Adipocyte (in vitro differentiated cells): Measurements from ENCODE around the gene ADCY2.

ENCODE experiments used
- DNase-seq: peaks from one replicate; pipeline ENCODE4 v3.0.0-alpha.2; 2015; ENCODE audit warnings: low read depth
- H3K27me3 ChIP-seq: replicated peaks from 2 replicates; pipeline ENCODE4 v1.7.0; 2013; ENCODE audit warnings: mild to moderate bottlenecking, low read length, moderate library complexity; ENCODE audit not compliant: control insufficient read depth, insufficient read depth
- H3K36me3 ChIP-seq: 2 replicates; pipeline ENCODE4 v1.7.0; 2013; ENCODE audit warnings: low read length, mild to moderate bottlenecking, moderate library complexity; ENCODE audit not compliant: control insufficient read depth, insufficient read depth, severe bottlenecking
- H3K4me1 ChIP-seq: 2 replicates; pipeline ENCODE4 v1.7.0; 2013; ENCODE audit warnings: mild to moderate bottlenecking, low read length, moderate library complexity; ENCODE audit not compliant: control insufficient read depth, insufficient read depth
- H3K4me3 ChIP-seq: 2 replicates; pipeline ENCODE4 v1.7.0; 2013; ENCODE audit warnings: mild to moderate bottlenecking, low read length, moderate library complexity
- H3K9ac ChIP-seq: 2 replicates; pipeline ENCODE4 v1.7.0; 2013; ENCODE audit warnings: mild to moderate bottlenecking, low read length, moderate library complexity
- H3K9me3 ChIP-seq: 2 replicates; pipeline ENCODE4 v1.7.0; 2013; ENCODE audit warnings: mild to moderate bottlenecking, low read length, moderate library complexity; ENCODE audit not compliant: control insufficient read depth

ADCY2 gene

DNA sequence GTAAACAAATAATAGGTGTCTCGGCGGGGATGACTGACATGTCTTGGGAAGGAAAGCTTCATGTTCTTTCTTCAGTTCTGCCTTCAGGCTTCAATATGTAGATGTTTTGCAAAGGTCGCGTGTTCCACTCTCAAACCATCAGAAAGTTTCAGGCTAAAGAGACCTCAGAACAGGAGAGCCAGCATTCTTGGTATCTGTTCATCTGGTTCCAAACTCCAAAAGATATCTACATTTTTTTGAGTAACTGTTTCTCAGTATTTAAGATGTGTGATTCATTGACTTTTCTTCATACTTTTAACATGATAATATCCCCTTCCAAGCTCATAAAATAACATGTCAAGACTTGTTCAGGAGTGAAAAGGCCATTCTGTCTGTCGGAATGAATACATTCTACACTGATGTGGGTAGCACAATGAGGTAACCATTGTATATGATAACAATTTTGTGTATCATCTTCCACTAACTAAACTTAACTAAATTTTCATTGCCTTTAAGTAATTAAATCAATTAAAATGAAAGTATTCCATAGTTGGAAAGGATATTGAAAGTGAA, 271.4 kb downstream of the ADCY2 start:
- DNase-seq = no peak
- no peak overlapping the region for H3K4me3 ChIP-seq
- H3K9me3 ChIP-seq = no peaks in the 10 kb centered on the region
- H3K27me3 ChIP-seq = no peaks in the 10 kb centered on the region
- H3K36me3 ChIP-seq = no peaks in the 10 kb centered on the region
- peaks cover 3% of the 10 kb centered on the region for H3K4me1 ChIP-seq
- H3K9ac ChIP-seq = no peak overlapping the region

- Histone ChIP-seq H3K4me3 (no peak overlapping the region), H3K4me1 (peaks cover 3% of the 10 kb centered on the region), H3K36me3 (no peaks in the 10 kb centered on the region), H3K9ac (no peak overlapping the region), H3K27me3 (no peaks in the 10 kb centered on the region), H3K9me3 (no peaks in the 10 kb centered on the region)
- no peak for DNase-seq
Measured at GRCh38 chr5:7668161-7668560, 272.2 kb downstream of the ADCY2 start.

DNA sequence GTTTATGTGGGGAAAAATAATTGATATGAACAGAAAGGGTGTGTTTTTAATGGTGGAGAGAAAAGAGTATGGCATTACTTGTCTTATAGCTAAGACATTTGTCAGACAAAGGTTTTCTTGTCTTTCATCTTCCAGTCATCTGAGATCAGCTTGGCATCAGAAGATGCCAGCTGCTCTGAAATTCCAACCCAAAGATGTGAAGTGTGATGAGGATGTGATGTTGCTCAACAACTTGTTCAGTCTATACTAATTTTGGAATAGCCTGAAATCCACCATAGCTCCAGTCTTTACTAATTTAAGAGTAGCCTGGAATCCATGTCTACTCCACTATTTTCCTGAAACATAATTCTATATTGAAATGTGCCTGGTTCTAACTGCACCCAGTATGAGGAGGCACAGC, 272.7 kb downstream of the ADCY2 start:
- Histone ChIP-seq H3K4me1 (peaks cover 3% of the 10 kb centered on the region), H3K9ac (no peak overlapping the region), H3K4me3 (no peak overlapping the region), H3K36me3 (no peaks in the 10 kb centered on the region), H3K27me3 (no peaks in the 10 kb centered on the region), H3K9me3 (no peaks in the 10 kb centered on the region)
- DNase-seq = no peak

GRCh38 chr5:7671381-7671993, 275.5 kb downstream of the ADCY2 start:
- Histone ChIP-seq H3K4me1 (peaks cover 3% of the 10 kb centered on the region), H3K9me3 (no peaks in the 10 kb centered on the region), H3K36me3 (no peaks in the 10 kb centered on the region), H3K27me3 (no peaks in the 10 kb centered on the region), H3K4me3 (no peak overlapping the region), H3K9ac (no peak overlapping the region)
- no peak for DNase-seq

GRCh38 chr5:7673658-7674057, 277.7 kb downstream of the ADCY2 start:
- Histone ChIP-seq H3K4me1 (peaks cover 3% of the 10 kb centered on the region), H3K9ac (no peak overlapping the region), H3K9me3 (no peaks in the 10 kb centered on the region), H3K4me3 (no peak overlapping the region), H3K27me3 (no peaks in the 10 kb centered on the region), H3K36me3 (no peaks in the 10 kb centered on the region)
- DNase-seq = no peak

DNA sequence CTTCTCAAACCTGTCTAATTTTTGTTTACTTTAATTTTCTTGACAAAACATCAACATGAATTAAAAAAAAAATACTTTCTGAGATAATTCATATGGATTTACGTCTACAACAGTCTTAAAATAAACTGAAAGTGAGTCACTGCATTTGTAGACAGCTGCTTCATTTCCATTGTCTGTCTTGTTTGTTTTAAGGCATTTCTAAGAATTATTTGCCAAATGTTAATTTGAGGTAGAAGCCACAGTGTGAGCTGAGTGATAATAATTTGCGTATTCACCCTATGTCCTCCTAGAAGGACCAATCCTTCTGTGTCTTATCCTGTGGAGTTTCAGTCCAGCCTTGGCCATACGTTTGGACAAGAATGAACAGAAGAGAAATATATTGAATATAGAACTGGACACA, 280.5 kb downstream of the ADCY2 start:
- no peak for DNase-seq
- Histone ChIP-seq H3K4me3 (no peak overlapping the region), H3K9me3 (no peaks in the 10 kb centered on the region), H3K36me3 (no peaks in the 10 kb centered on the region), H3K9ac (no peak overlapping the region), H3K27me3 (no peaks in the 10 kb centered on the region), H3K4me1 (no peaks in the 10 kb centered on the region)

GRCh38 chr5:7678030-7678429, 282.1 kb downstream of the ADCY2 start:
- H3K4me3 ChIP-seq = no peak overlapping the region
- no peaks in the 10 kb centered on the region for H3K4me1 ChIP-seq
- H3K9ac ChIP-seq = no peak overlapping the region
- DNase-seq = no peak
- H3K36me3 ChIP-seq = no peaks in the 10 kb centered on the region
- H3K9me3 ChIP-seq = no peaks in the 10 kb centered on the region
- H3K27me3 ChIP-seq = no peaks in the 10 kb centered on the region

DNA sequence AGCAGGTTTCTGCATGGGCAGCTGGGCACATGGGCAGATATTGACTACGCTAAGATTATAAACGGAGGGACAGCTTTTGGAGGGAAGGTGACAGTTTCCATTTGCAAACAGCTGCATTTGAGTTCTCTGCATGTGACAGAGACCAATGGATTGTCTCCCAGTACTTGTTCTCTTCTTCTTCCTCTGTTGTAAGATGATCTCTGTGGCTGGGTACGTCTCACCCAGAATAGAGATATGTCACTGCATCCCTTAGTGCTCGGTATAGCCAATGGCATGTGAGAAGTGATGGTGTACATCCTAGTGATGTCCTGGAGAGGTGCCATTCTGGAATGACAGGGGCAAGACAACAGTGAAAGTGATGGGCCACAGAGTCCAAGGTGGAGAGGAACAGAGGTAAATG, 283.7 kb downstream of the ADCY2 start:
- Histone ChIP-seq H3K4me1 (no peaks in the 10 kb centered on the region), H3K9me3 (no peaks in the 10 kb centered on the region), H3K9ac (no peak overlapping the region), H3K36me3 (no peaks in the 10 kb centered on the region), H3K27me3 (no peaks in the 10 kb centered on the region), H3K4me3 (no peak overlapping the region)
- DNase-seq = no peak

- no peaks in the 10 kb centered on the region for H3K4me1 ChIP-seq
- H3K9me3 ChIP-seq = no peaks in the 10 kb centered on the region
- H3K36me3 ChIP-seq = no peaks in the 10 kb centered on the region
- DNase-seq = no peak
- H3K9ac ChIP-seq = no peak overlapping the region
- H3K4me3 ChIP-seq = no peak overlapping the region
- no peaks in the 10 kb centered on the region for H3K27me3 ChIP-seq
Measured at GRCh38 chr5:7680260-7680659, 284.3 kb downstream of the ADCY2 start.

DNA sequence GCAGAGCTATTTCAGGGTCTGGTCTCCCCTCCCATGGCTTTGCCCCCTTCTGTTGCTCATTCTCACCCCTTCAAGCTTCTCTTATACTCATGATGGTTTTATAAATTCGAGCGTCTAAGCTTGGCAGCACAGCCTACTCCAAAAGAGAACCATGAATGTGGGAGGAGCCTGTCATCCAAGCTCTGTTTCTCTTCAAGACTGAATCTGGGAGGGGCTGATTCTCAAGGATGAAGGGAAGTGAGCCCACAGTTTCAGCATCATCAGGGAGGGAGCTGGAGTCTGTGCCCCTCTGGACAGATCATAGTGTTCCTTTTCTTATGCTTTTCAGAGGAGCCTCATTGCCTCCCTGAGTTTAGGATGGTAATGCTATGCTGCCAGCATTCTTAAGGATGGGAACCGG, 286.4 kb downstream of the ADCY2 start:
- Histone ChIP-seq H3K27me3 (no peaks in the 10 kb centered on the region), H3K36me3 (no peaks in the 10 kb centered on the region), H3K4me3 (no peak overlapping the region), H3K4me1 (no peaks in the 10 kb centered on the region), H3K9ac (no peak overlapping the region), H3K9me3 (no peaks in the 10 kb centered on the region)
- no peak for DNase-seq

GRCh38 chr5:7683753-7684152, 287.8 kb downstream of the ADCY2 start:
- Histone ChIP-seq H3K9me3 (no peaks in the 10 kb centered on the region), H3K9ac (no peak overlapping the region)

GRCh38 chr5:7684826-7685225, 288.9 kb downstream of the ADCY2 start:
- Histone ChIP-seq H3K36me3 (no peaks in the 10 kb centered on the region), H3K4me3 (no peak overlapping the region), H3K9ac (no peak overlapping the region), H3K27me3 (peaks cover 4% of the 10 kb centered on the region), H3K4me1 (no peaks in the 10 kb centered on the region), H3K9me3 (no peaks in the 10 kb centered on the region)
- DNase-seq = no peak

More at GRCh38 chr5:7683753-7684152, 287.8 kb downstream of the ADCY2 start:
- Histone ChIP-seq H3K36me3 (no peaks in the 10 kb centered on the region), H3K27me3 (peaks cover under 1% of the 10 kb centered on the region), H3K4me1 (no peaks in the 10 kb centered on the region), H3K4me3 (no peak overlapping the region)
- no peak for DNase-seq
